Measurements from ENCODE around the gene VSIG8. TPM values are rescaled to one million over a fixed set of nuclear protein-coding genes. Genes with fewer than 3 reads are reported as not detected.

VSIG8 gene
- total and polyA plus RNA-seq, 2 donors (not counting 1 experiment from before 2014, with no cell fraction given), result under 0.01 TPM; not detected in 1

GRCh38 chr1:159889202-159889601 is 26.7 kb upstream of the VSIG8 start:
- TF ChIP-seq EZH2 (IDR thresholded peaks at IDR 0.05; ENCODE audit: low read length, missing control alignments), result no peak
- no peak for TF ChIP-seq CTCF (conservative IDR thresholded peaks at IDR 0.05 in 1 of 2, IDR thresholded peaks at IDR 0.05 in 1 of 2; ENCODE audit: low read depth in 1 of 2, low read length in 2 of 2)
- DNase-seq (ENCODE audit: low read depth in 2 of 2), result no peak
- no peaks in the 10 kb centered on the region for H3K36me3 ChIP-seq (ENCODE audit: control insufficient read depth, insufficient read depth, low read length)

DNA sequence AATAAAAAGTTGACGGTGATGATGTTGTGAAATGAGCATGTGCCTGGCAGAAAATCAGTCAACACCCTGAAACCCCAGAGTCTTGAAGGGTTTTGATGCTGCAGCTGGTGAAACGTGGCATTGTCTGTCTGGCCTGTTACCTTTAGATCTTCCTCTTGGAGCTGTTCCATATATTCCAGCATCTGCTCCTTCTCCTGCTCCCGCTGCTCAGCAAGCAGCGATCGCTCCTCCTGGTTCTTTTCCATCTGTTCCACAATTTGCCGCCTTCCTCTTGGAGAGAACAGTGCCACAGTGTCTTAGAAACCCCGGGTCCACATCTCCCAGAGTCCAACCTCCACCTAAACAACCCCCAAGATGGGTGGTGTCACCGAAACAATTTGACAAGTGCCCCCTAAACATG is 21.8 kb upstream of the VSIG8 start:
- Histone ChIP-seq H3K27ac (ENCODE audit: insufficient read depth, low read length) (no peak overlapping the region), H3K27me3 (ENCODE audit: control insufficient read depth, insufficient read depth, low read length) (no peaks in the 10 kb centered on the region), H3K9ac (ENCODE audit: insufficient read depth, low read length) (no peak overlapping the region), H3K79me2 (ENCODE audit: control insufficient read depth, insufficient read depth, low read length) (no peaks in the 10 kb centered on the region), H3K4me3 (replicated peaks in 1 of 4; ENCODE audit: control extremely low read depth in 1 of 4, insufficient read depth in 1 of 4, low read depth in 3 of 4, low read length in 4 of 4) (no peak overlapping the region), H3K4me1 (ENCODE audit: control insufficient read depth, extremely low read depth, insufficient read depth, low read length) (peaks cover 15% of the 10 kb centered on the region), H3K9me3 (ENCODE audit: control insufficient read depth, insufficient read depth, low read depth, low read length) (no peaks in the 10 kb centered on the region), H3K4me2 (ENCODE audit: extremely low read depth, insufficient read depth, low read length) (no peak overlapping the region), H4K20me1 (ENCODE audit: control insufficient read depth, extremely low read depth, insufficient read depth, low read length) (no peaks in the 10 kb centered on the region), H3K36me3 (ENCODE audit: control insufficient read depth, insufficient read depth, low read length) (no peaks in the 10 kb centered on the region), H2AFZ (ENCODE audit: low read length) (no peak overlapping the region)
- DNase-seq (ENCODE audit: low read depth in 2 of 2), result no peak
- TF ChIP-seq CTCF (conservative IDR thresholded peaks at IDR 0.05 in 1 of 2, IDR thresholded peaks at IDR 0.05 in 1 of 2; ENCODE audit: low read depth in 1 of 2, low read length in 2 of 2) (no peak), EZH2 (IDR thresholded peaks at IDR 0.05; ENCODE audit: low read length, missing control alignments) (no peak)

More at GRCh38 chr1:159889202-159889601, 26.7 kb upstream of the VSIG8 start:
- Histone ChIP-seq H3K27me3 (ENCODE audit: control insufficient read depth, insufficient read depth, low read length) (no peaks in the 10 kb centered on the region), H3K4me3 (replicated peaks in 1 of 4; ENCODE audit: control extremely low read depth in 1 of 4, insufficient read depth in 1 of 4, low read depth in 3 of 4, low read length in 4 of 4) (no peak overlapping the region), H3K79me2 (ENCODE audit: control insufficient read depth, insufficient read depth, low read length) (no peaks in the 10 kb centered on the region), H3K27ac (ENCODE audit: insufficient read depth, low read length) (peak overlapping the region; percentile 69), H2AFZ (ENCODE audit: low read length) (no peak overlapping the region), H3K4me1 (ENCODE audit: control insufficient read depth, extremely low read depth, insufficient read depth, low read length) (peaks cover 10% of the 10 kb centered on the region), H4K20me1 (ENCODE audit: control insufficient read depth, extremely low read depth, insufficient read depth, low read length) (no peaks in the 10 kb centered on the region), H3K9ac (ENCODE audit: insufficient read depth, low read length) (no peak overlapping the region), H3K4me2 (ENCODE audit: extremely low read depth, insufficient read depth, low read length) (no peak overlapping the region), H3K9me3 (ENCODE audit: control insufficient read depth, insufficient read depth, low read depth, low read length) (no peaks in the 10 kb centered on the region)

GRCh38 chr1:159883134-159883533 is 20.7 kb upstream of the VSIG8 start:
- Histone ChIP-seq H3K27me3 (ENCODE audit: control insufficient read depth, insufficient read depth, low read length) (no peaks in the 10 kb centered on the region), H3K36me3 (ENCODE audit: control insufficient read depth, insufficient read depth, low read length) (no peaks in the 10 kb centered on the region), H3K4me2 (ENCODE audit: extremely low read depth, insufficient read depth, low read length) (no peak overlapping the region), H3K9ac (ENCODE audit: insufficient read depth, low read length) (no peak overlapping the region), H4K20me1 (ENCODE audit: control insufficient read depth, extremely low read depth, insufficient read depth, low read length) (no peaks in the 10 kb centered on the region), H3K4me3 (replicated peaks in 1 of 4; ENCODE audit: control extremely low read depth in 1 of 4, insufficient read depth in 1 of 4, low read depth in 3 of 4, low read length in 4 of 4) (no peak overlapping the region), H2AFZ (ENCODE audit: low read length) (no peak overlapping the region), H3K4me1 (ENCODE audit: control insufficient read depth, extremely low read depth, insufficient read depth, low read length) (peaks cover 14% of the 10 kb centered on the region), H3K27ac (ENCODE audit: insufficient read depth, low read length) (no peak overlapping the region), H3K79me2 (ENCODE audit: control insufficient read depth, insufficient read depth, low read length) (no peaks in the 10 kb centered on the region), H3K9me3 (ENCODE audit: control insufficient read depth, insufficient read depth, low read depth, low read length) (no peaks in the 10 kb centered on the region)
- no peak for DNase-seq (ENCODE audit: low read depth in 2 of 2)
- TF ChIP-seq EZH2 (IDR thresholded peaks at IDR 0.05; ENCODE audit: low read length, missing control alignments), result no peak
- no peak for TF ChIP-seq CTCF (conservative IDR thresholded peaks at IDR 0.05 in 1 of 2, IDR thresholded peaks at IDR 0.05 in 1 of 2; ENCODE audit: low read depth in 1 of 2, low read length in 2 of 2)
